Peyer's patch (tissue), 4 donors: ENCODE measurements around the gene SPAAR. TPM values are rescaled to one million over a fixed set of nuclear protein-coding genes. Genes with fewer than 3 reads are reported as not detected.

Experiments
- DNase-seq, 3 donors: peaks; one replicate each; pipeline ENCODE4 v3.0.0-alpha.2; 2017 to 2019
- H3K27ac ChIP-seq, 4 donors: fragments of 200-600 bp; sonication (generic); one replicate each; pipeline ENCODE4 v1.5.1; 2016 to 2019
- H3K27me3 ChIP-seq, 2 donors: fragments of 200-600 bp; sonication (generic); one replicate each; pipeline ENCODE4 v1.5.1; 2019
- H3K36me3 ChIP-seq, 3 donors: fragments of 200-600 bp; sonication (generic); one replicate each; pipeline ENCODE4 v1.5.1; 2016 to 2019
- H3K4me1 ChIP-seq, 4 donors: fragments of 200-600 bp; sonication (generic); one replicate each; pipeline ENCODE4 v1.5.1; 2016 to 2019
- H3K4me3 ChIP-seq, 4 donors: fragments of 200-600 bp; sonication (generic); 1 replicate in 3 of 4; 2 replicates in 1 of 4; pipeline ENCODE4 v1.5.1; 2016 to 2019; ENCODE audit warnings: mild to moderate bottlenecking in 1 of 4
- H3K9me3 ChIP-seq, 4 donors: fragments of 200-600 bp; sonication (generic); one replicate each; pipeline ENCODE4 v1.5.1; 2016 to 2019; ENCODE audit warnings: mild to moderate bottlenecking in 1 of 4
- CTCF ChIP-seq, 6 experiments: fragments of 450-650 bp in 4 of 6; fragments of 200-600 bp in 2 of 6; sonication (generic) in 1 of 6; IDR thresholded peaks; one replicate each; pipeline ENCODE4 v1.5.1; 2017 to 2019; ENCODE audit warnings: antibody characterized with exemption in 6 of 6, mild to moderate bottlenecking in 3 of 6, moderate library complexity in 1 of 6
- POLR2A ChIP-seq, 2 donors: fragments of 450-650 bp; IDR thresholded peaks; one replicate each; pipeline ENCODE4 v1.5.1; 2017; ENCODE audit warnings: antibody characterized with exemption in 2 of 2, mild to moderate bottlenecking in 2 of 2, moderate library complexity in 2 of 2
- total RNA-seq, 4 donors: library from RNA; depleted of rRNA; stranded (reverse); fragments of >200 nt; gene quantifications; one replicate each; pipeline ENCODE4 v1.1.0, GENCODE V29; 2016

SPAAR gene
- total RNA-seq, 4 donors from 2014 or later = 0.88 to 17.3 TPM; not detected in 2

GRCh38 chr9:35864695-35865255 is 44.5 kb upstream of the SPAAR start:
- Histone ChIP-seq H3K27ac (no peak overlapping the region), H3K36me3 (no peaks in the 10 kb centered on the region), H3K4me1 (no peaks in the 10 kb centered on the region)

GRCh38 chr9:35867538-35867937 is 41.8 kb upstream of the SPAAR start:
- no peaks in the 10 kb centered on the region for H3K36me3 ChIP-seq
- TF ChIP-seq CTCF (IDR thresholded peaks at IDR 0.05) = no peak
- TF ChIP-seq POLR2A (IDR thresholded peaks at IDR 0.05) = no peak
- H3K27ac ChIP-seq = no peak overlapping the region
- no peaks in the 10 kb centered on the region for H3K4me1 ChIP-seq
- no peak for DNase-seq
- no peaks in the 10 kb centered on the region for H3K9me3 ChIP-seq
- no peaks in the 10 kb centered on the region for H3K27me3 ChIP-seq
- H3K4me3 ChIP-seq = no peak overlapping the region

More at GRCh38 chr9:35864695-35865255, 44.5 kb upstream of the SPAAR start:
- TF ChIP-seq POLR2A (IDR thresholded peaks at IDR 0.05) = no peak
- TF ChIP-seq CTCF (IDR thresholded peaks at IDR 0.05) = no peak
- no peaks in the 10 kb centered on the region for H3K9me3 ChIP-seq
- DNase-seq = no peak
- no peaks in the 10 kb centered on the region for H3K27me3 ChIP-seq
- H3K4me3 ChIP-seq = no peak overlapping the region

DNA sequence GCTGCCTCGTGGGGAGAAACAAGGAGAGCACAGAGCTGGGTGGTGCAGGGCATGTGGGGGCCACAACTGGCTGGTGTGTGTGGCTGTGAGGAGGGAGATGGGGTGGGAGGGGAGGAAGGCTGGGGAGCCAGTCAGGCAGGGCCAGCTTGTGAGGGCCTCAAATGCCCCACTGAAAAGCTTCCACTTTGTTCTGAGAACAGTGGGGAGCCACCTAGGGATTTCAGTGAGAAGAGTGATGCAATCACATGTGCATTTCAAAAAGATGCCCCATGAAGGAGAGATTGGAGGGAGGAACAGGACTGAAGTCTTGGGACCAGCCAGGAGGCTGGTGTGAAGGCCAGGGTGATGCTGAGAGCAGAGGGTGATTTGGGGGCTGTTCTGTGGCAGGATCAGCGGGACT is 40.4 kb upstream of the SPAAR start:
- Histone ChIP-seq H3K4me1 (no peaks in the 10 kb centered on the region), H3K4me3 (no peak overlapping the region), H3K9me3 (no peaks in the 10 kb centered on the region), H3K27me3 (no peaks in the 10 kb centered on the region), H3K36me3 (no peaks in the 10 kb centered on the region), H3K27ac (no peak overlapping the region)
- DNase-seq = no peak
- no peak for TF ChIP-seq CTCF (IDR thresholded peaks at IDR 0.05)
- no peak for TF ChIP-seq POLR2A (IDR thresholded peaks at IDR 0.05)

- no peaks in the 10 kb centered on the region for H3K36me3 ChIP-seq
- H3K9me3 ChIP-seq = no peaks in the 10 kb centered on the region
- no peaks in the 10 kb centered on the region for H3K4me1 ChIP-seq
- no peaks in the 10 kb centered on the region for H3K27me3 ChIP-seq
- no peak for DNase-seq
- no peak for TF ChIP-seq POLR2A (IDR thresholded peaks at IDR 0.05)
- no peak for TF ChIP-seq CTCF (IDR thresholded peaks at IDR 0.05)
- H3K4me3 ChIP-seq = no peak overlapping the region
- no peak overlapping the region for H3K27ac ChIP-seq
These were observed 39.6 kb upstream of the SPAAR start for GRCh38 chr9:35869621-35870216.

DNA sequence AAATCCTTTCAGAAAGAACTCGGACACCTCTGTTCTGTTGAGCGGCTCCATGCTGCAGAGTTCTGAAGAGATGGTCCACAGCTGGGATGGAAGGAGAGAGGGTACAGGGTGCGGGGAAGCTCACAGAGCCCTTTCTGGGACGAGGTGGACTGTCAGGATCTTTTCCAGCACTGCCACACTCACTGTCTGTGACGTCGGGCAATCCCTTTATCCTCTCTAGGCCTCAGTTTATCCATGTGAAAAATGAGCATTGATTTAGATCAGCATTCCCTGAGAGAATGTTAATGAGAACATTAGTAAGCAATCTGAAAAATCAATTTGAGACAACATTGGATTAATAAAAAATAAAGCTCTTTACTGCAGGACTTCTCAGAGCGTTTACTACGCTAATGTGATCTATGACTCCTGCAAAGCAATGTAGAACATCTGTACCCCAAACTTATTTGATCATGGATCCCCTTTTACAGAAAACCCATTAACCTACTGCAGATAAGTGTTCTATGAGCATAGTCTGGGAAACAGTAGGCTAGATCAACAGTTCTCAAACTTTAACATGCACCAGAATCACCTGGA is 38.9 kb upstream of the SPAAR start, which contains the start of gene OR13J1:
OR13J1 (minus strand) TSS at position 51 of the 573 bp plus-strand sequence; CDS start at position 51, 0 bp downstream.
- H3K4me3 ChIP-seq = no peak within 1 kb of the TSS
- H3K27me3 ChIP-seq = no peaks in the 10 kb centered on the region
- no peaks in the 10 kb centered on the region for H3K4me1 ChIP-seq
- H3K9me3 ChIP-seq = no peaks in the 10 kb centered on the region
- no peak within 1 kb of the TSS for H3K27ac ChIP-seq
- H3K36me3 ChIP-seq = no peaks in the 10 kb centered on the region
- TF ChIP-seq POLR2A (IDR thresholded peaks at IDR 0.05) = no peak
- no peak for TF ChIP-seq CTCF (IDR thresholded peaks at IDR 0.05)
- DNase-seq = no peak
